ENCODE measurements around the gene GPC6.

GRCh38 chr13:93529961-93530360, 303.4 kb downstream of the GPC6 start:
- no peak for TF ChIP-seq CTCF (IDR thresholded peaks at IDR 0.05; ENCODE audit: insufficient read depth, low read length)
- TF ChIP-seq REST (IDR thresholded peaks at IDR 0.05; ENCODE audit: insufficient replicate concordance, low read depth), result no peak
- no peak for TF ChIP-seq SPI1 (IDR thresholded peaks at IDR 0.05; ENCODE audit: borderline replicate concordance, low read depth)
- TF ChIP-seq POLR2AphosphoS5 (IDR thresholded peaks at IDR 0.05; ENCODE audit: low read depth), result no peak
- no peak for TF ChIP-seq GABPA (IDR thresholded peaks at IDR 0.05; ENCODE audit: low read depth)

All from HL-60 (cell line).